WTC11 (cell line): ENCODE results near the gene IPO13. TPM values are rescaled to one million over a fixed set of nuclear protein-coding genes. Genes with fewer than 3 reads are reported as not detected.

Experiments
- ARID4B ChIP-seq: sonication (generic); formaldehyde crosslinking; IDR thresholded peaks from 2 replicates; pipeline ENCODE4 v1.8.0; 2023; ENCODE audit warnings: missing genetic modification reagents, mild to moderate bottlenecking, borderline replicate concordance
- ATF1 ChIP-seq: sonication (generic); formaldehyde crosslinking; IDR thresholded peaks from 2 replicates; pipeline ENCODE4 v1.8.1; 2023; ENCODE audit warnings: mild to moderate bottlenecking, moderate library complexity, missing genetic modification reagents
- CREB1 ChIP-seq: sonication (generic); formaldehyde crosslinking; IDR thresholded peaks from 2 replicates; pipeline ENCODE4 v1.8.0; 2023; ENCODE audit warnings: mild to moderate bottlenecking, missing genetic modification reagents
- E2F1 ChIP-seq: sonication (generic); formaldehyde crosslinking; IDR thresholded peaks from 2 replicates; pipeline ENCODE4 v1.8.0; 2022; ENCODE audit warnings: mild to moderate bottlenecking, missing genetic modification reagents
- ELF4 ChIP-seq: sonication (generic); formaldehyde crosslinking; IDR thresholded peaks from 2 replicates; pipeline ENCODE4 v1.8.1; 2022; ENCODE audit warnings: low read depth, mild to moderate bottlenecking, moderate library complexity, missing genetic modification reagents
- NFATC4 ChIP-seq: fragments of 250-450 bp; sonication (Bioruptor Pico); IDR thresholded peaks from 2 replicates; pipeline ENCODE4 v1.9.0; 2021; ENCODE audit warnings: mild to moderate bottlenecking
- SP1 ChIP-seq: sonication (generic); formaldehyde crosslinking; conservative IDR thresholded peaks from 2 replicates; pipeline ENCODE4 v1.8.1; 2022; ENCODE audit warnings: missing genetic modification reagents
- TCF7 ChIP-seq: sonication (generic); formaldehyde crosslinking; IDR thresholded peaks from 2 replicates; pipeline ENCODE4 v1.8.0; 2022; ENCODE audit warnings: mild to moderate bottlenecking, low read depth, missing genetic modification reagents, moderate library complexity
- ZNF138 ChIP-seq: sonication (generic); formaldehyde crosslinking; conservative IDR thresholded peaks from 2 replicates; pipeline ENCODE4 v1.8.1; 2022; ENCODE audit warnings: mild to moderate bottlenecking, moderate library complexity, missing genetic modification reagents
- ZNF512 ChIP-seq: sonication (generic); formaldehyde crosslinking; IDR thresholded peaks from 2 replicates; pipeline ENCODE4 v1.8.1; 2022; ENCODE audit warnings: missing genetic modification reagents, borderline replicate concordance
- ZNF532 ChIP-seq: fragments of 250-450 bp; sonication (Bioruptor Pico); IDR thresholded peaks from 2 replicates; pipeline ENCODE4 v1.9.0; 2021; ENCODE audit warnings: mild to moderate bottlenecking, borderline replicate concordance
- total RNA-seq: library from RNA; stranded (reverse); gene quantifications from 3 replicates; pipeline ENCODE4 v1.2.3, GENCODE V29; 2021
- TF ChIP-seq, protein P1 (sequence below): sonication (generic); formaldehyde crosslinking; IDR thresholded peaks from 2 replicates; pipeline ENCODE4 v1.8.1; 2022; ENCODE audit warnings: mild to moderate bottlenecking, moderate library complexity, missing genetic modification reagents
- TF ChIP-seq, protein P2 (sequence below): sonication (generic); formaldehyde crosslinking; IDR thresholded peaks from 2 replicates; pipeline ENCODE4 v1.8.1; 2023; ENCODE audit warnings: mild to moderate bottlenecking, moderate library complexity, missing genetic modification reagents

IPO13 gene
- total RNA-seq, 1 experiment from 2014 or later: 24.2 TPM

DNA sequence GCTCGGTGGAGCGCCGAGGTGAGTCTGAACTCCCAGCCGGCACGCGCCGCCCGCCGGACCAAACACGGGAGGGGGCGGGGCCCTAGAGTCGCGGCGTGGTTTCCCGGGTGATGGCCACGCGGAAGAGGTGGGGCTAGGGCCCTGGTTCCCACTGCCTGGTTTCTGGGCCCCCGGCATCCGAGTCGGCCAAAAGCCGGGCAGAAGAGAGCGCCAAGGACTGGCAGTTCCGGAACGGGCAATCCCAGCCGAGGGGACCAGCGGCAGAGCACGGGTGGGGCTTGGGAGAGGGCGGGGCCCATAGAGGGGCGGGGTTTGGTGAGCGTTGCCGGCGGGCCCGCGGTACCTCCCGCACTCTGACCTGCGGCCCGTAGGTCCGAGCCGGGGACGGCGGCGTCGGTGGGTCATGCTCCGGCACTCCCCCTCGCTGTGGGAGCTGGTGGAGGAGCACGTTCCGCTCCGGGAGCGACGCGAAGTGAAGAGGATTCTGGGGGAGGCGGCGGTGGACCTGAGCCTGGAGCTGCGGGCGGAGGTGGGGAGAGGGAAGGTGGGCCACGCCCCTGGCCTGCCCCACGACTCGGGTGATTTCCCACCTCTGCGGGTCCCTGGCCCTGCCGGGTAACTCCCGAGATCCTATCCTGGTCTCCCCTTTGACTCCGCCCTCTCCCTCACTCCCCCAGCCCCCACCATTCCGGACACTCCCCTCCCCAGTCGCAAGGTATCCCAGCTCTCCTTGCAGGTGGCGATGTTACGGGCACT lies 44.9 kb downstream of the IPO13 start, which contains the start of gene CCDC24 (continued):
- TF ChIP-seq ARID4B (CRISPR knock-in tag) (peak; percentile 38; the same call in 1 of the 2 replicates), ELF4 (CRISPR knock-in tag) (no peak), TCF7 (CRISPR knock-in tag) (no peak), CREB1 (CRISPR knock-in tag) (no peak), SP1 (CRISPR knock-in tag) (peak; percentile 77), ZNF138 (CRISPR knock-in tag) (no peak; the same call in 1 of the 2 replicates), NFATC4 (CRISPR knock-in tag) (peak; percentile 51; the same call in 1 of the 2 replicates), E2F1 (CRISPR knock-in tag) (0 out of 2 replicates have a peak, but pooled peaks have one; percentile 3), ZNF512 (CRISPR knock-in tag) (no peak), ATF1 (0 out of 2 replicates have a peak, but pooled peaks have one; percentile 31), ZNF532 (CRISPR knock-in tag) (no peak)
- TF ChIP-seq, protein P1, sequence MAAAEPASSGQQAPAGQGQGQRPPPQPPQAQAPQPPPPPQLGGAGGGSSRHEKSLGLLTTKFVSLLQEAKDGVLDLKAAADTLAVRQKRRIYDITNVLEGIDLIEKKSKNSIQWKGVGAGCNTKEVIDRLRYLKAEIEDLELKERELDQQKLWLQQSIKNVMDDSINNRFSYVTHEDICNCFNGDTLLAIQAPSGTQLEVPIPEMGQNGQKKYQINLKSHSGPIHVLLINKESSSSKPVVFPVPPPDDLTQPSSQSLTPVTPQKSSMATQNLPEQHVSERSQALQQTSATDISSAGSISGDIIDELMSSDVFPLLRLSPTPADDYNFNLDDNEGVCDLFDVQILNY (CRISPR knock-in tag): peak; percentile 77; the same call in 1 of the 2 replicates
- TF ChIP-seq, protein P2, sequence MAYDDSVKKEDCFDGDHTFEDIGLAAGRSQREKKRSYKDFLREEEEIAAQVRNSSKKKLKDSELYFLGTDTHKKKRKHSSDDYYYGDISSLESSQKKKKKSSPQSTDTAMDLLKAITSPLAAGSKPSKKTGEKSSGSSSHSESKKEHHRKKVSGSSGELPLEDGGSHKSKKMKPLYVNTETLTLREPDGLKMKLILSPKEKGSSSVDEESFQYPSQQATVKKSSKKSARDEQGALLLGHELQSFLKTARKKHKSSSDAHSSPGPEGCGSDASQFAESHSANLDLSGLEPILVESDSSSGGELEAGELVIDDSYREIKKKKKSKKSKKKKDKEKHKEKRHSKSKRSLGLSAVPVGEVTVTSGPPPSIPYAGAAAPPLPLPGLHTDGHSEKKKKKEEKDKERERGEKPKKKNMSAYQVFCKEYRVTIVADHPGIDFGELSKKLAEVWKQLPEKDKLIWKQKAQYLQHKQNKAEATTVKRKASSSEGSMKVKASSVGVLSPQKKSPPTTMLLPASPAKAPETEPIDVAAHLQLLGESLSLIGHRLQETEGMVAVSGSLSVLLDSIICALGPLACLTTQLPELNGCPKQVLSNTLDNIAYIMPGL (CRISPR knock-in tag): peak; percentile 43; the same call in 1 of the 2 replicates
